Pons (tissue), 1 donor: ENCODE measurements around the gene LNX1.

Experiments
- DNase-seq: peaks from one replicate; pipeline ENCODE4 v3.0.0-alpha.2; 2016; ENCODE audit warnings: low spot score

Gene LNX1

DNA sequence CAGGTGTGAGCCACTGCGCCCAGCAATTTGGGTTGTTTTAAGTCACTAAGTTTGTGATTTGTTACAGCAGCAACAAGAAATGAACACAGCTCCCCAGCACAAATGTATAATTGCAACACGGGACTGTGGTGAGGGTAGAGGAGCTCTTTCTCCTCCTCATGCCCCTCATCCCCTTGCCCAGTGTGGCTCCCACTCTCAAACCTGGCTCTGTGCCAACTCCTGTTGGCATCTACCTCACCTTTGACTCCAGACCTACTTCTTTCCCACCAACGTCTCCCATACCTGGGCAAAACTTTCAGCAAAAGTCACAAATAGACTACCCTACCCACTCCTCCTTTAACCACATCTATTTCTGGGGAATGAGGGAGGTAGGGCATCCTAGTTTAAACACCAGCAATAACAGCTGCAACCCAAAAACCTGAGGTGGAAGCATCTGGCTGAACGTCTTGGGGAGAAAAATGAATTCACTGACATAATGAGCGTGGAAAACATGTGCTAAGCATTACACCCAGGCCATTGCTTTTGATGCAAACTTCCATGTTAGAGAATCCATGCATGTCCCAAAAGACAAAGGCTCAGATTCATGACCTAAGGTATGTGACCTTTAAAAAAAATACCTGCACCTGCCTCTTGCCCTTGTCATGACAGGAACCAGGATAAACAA, 19.2 kb downstream of the LNX1 start:
- no peak for DNase-seq

DNA sequence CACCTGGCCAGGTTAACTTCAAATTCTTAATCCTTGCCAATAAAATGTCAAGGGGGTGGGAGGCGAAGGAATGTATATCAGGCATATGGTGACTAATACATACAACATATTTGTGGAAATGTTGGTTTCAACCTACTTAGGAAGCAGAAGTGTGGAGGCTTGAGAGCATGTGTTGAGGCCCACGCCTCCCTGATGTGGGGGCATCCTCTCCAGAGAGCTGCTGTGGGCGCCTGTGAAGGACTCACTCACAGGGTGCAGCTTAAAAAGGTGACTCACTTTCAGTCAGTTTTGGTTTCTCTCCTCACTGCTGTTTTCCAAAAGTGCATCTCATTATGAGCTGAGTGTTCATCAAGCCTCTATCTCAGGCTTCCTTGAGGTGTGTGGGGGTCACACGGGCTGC, 27.5 kb downstream of the LNX1 start:
- DNase-seq, result no peak

DNA sequence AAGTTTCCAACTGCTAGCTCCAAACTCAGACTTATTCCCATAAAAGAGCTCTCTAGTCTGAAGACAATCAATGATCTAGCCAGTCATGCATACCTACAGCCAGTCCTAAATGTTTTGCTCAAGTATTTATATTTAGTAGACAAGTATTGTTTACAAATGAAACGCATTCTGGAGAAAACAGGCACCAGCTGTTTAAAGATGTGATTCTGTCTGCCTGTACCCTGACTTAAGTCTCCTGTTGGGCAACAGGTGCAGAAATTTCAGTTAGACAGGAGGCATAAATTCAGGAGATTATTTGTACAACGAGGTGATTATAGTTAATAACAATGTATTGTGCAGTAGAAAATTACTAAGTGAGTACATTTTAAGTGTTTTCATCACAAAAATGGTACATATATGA, 28.9 kb downstream of the LNX1 start:
- DNase-seq, result no peak

DNA sequence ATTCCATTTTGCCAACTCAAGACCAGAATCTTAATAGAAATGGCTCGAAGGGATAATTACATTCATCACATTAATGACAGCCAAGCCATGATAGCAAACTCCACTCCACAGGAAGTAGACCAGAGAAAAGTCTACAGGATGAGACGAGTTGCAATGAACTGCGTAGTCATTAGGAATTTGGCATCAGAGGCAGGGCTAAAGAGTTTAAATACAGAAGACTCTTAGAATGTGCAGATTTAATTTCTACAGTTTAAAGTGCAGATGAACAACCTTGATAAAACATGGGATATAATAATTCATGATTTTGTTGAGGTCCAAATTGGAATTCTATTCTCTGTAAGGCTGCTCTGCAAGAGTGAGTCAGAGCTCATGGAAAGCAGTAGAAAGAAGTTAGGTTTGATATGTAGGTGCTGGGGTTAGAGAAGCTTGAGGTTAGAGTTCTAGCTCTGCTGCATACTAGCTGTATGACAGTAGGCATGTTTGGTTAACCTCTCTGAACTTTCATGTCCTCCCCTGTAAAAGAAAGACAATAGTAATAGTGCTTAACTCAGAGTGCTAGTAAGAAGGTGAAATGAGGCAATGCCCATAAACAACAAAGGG, 32.2 kb downstream of the LNX1 start:
- DNase-seq, result no peak

DNA sequence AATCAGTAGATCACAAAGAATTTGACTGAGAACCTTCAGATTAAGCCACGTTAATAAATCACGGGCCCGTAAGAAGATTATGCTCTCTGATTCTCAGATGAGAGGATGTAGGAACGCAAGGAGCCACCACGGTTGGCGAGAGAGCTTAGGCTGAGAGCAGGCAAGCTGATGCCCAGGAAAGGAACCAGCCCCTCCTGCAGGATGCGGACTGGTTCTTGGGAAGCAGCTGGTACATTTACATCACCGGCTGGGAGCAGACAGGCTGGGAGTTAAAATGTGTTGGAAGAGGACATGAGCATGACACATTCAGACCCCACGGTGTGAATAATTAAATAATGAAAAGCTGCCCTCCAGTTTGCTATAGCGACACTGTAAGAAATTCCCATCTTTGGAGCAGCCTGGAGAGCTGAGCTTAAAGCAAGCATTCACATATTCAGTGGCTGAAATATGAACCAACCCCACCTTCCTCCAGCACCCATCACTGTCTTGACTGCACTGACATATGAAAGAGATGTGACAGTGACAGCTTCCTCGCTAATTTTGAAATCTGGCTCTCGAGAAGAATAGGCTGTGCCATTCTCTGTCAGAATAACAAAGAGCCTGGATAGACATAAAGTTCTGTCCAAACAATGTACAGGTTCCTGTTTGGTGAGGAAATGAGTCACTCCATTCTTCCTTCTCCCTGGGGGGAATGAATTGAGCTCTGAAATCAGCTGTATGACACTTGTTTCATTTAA, 33.1 kb downstream of the LNX1 start:
- DNase-seq, result peak; percentile 39

DNA sequence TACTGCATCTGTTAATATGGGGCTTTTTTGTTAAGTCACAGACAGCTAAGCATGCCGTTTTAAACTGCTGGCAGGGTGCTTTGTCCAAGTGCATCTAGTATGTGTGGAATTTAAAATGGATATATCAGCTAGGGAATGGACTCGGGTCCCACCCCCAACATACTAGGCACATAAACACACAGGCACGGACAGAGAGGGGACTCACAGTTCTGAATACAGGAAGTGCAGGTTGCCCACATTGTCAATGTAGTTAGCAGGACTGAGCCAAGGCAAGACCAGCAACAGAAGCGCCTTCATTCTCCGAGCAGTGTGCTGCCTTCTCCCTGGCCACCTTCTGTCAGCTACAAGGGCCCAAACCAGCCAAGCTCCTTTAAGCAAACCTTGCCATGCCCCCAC, 33.6 kb downstream of the LNX1 start:
- no peak for DNase-seq

DNA sequence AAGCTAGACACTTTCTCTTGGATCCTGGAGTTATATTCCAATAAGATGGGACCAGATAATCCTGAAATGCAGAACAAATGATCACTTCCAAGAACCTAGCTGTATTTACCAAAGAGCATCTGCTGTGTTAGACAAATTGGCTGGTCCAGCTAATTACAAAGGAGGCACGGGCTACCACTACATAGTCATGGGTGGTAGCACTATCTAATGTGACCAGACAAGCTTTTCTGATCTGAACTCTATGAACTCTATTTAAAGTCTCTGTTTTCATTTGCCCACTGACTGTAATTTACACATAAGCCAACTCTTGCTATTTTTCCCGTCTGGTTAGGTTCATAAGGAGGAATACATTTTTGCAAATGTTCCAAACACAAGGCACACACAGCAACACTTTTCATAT, 34.6 kb downstream of the LNX1 start:
- no peak for DNase-seq

DNA sequence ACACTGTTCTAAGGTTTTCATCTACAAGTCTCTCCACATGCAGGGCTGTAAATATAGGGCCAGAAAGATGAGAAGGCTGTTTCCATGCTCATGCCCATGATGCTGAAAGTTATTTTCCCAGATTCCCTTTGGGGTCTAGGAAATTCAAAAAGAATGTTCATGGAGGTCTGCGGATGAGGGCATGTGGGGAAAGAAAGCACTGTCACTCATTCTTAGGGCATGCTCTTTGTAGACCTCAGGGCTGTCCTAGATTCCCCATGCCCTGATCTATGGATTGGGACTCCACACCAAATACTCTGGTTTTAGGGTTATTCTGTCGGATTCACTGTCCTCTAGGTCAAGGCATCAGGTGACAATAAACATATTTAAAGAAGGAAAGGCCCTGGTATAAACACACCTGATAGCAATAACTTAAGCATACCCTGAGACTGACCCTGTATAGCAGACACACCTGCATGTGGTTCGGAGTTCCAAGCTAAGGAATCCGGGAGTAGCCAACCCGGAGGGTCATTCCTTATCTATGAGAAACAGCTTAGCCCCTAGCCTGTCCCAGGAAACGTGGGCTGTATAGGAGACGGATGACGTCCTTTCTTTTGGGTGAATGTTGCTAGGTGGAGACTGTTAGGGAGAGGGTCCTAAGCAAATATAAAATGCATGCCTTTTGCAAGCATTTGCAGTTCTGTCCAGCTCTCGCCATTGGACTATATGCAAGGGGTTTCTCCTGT, 37.6 kb downstream of the LNX1 start:
- no peak for DNase-seq

DNA sequence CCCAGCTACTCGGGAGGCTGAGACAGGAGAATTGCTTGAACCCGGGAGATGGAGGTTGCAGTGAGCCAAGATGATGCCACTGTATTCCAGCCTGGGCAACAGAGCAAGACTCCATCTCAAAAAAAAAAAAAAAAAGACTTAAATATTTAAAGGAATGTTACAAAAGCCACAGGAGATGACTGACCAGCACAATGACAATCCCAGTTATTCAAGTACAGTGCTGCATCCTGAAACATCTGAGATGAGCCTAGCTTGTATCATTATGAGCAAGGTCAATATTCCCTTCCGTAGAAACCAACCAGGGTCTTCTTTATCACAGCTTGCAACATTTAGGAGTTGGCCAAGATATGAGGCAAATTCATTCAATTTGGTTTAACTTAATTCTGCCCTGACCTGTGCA, 38.6 kb downstream of the LNX1 start:
- no peak for DNase-seq

DNA sequence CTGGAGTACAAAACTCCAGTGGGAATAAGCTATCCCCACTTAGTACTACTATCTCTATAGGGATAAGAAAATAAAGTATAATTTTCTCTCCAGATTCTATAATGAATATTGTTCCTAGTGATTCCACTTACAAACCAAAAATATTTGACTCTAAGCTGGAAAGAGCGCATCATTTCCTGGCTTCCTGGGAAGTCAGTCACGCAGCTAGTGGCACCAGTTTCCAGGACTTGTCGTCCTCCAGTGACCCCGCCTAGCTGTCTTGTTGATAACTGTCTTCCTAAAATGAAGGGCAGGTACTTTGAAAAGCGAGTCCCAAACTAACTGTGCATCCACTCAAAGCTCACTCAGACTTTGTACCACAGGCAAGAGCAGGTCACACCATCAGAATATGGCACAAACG, 39.3 kb downstream of the LNX1 start:
- no peak for DNase-seq

DNA sequence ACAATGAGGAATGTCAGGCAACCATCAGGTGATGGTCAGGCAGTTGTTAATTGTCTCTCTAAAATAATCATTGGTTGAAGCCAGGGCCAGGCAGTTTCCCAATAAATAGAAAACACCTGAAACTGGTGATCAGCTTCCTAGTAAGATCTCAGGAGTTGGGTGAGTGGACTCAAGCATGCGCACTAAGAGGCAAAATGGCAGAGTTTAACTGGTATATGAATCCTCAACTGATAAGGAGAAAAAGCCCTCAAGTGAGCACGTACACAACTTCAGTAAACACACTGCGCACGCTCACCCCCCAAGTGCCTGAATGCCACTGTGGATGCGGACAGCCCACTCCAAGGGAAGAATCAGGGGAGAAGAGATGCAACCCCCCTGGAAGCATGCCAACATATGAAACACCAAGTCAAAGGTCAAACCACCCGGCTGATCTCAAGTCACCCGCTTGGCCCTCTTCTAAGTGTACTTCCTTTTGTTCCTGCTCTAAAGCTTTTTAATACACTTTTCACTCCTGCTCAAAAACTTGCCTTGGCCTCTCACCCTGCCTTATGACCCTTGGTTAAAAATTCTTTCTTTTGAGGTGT, 39.9 kb downstream of the LNX1 start:
- DNase-seq, result no peak

DNA sequence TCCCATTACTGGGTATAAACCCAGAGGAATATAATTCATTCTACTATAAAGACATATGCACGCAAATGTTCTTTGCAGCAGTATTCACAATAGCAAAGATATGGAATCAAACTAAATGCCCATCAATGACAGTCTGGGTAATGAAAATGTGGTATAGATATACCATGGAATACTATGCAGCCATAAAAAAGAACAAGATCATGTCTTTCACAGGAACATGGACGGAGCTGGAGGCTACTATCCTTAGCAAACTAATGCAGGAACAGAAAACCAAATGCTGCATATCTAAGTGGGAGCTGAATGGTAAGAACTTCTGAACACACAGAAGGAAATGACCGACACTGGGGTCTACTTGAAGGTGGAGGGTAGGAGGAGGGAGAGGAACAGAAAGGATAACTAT, 42.6 kb downstream of the LNX1 start:
- DNase-seq, result no peak

DNA sequence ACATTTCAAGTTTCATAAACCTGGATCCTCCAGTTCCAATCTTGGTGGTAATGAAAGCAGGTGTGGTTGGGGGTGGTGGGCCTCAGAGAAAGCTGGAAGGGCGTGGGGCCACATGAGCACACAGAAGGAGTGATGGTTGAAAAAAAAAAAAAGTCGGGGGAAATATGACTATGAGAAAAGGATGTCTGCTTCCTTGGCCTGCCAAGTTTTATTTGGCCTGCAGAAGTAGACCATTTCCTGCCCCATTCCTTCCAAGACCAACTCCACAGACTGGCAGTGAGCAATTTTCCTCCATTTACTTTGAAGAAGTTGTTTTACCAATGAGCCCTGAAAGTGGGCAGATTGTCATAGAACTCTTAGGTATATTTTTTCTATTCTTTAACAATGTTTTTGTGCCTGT, 43.3 kb downstream of the LNX1 start:
- DNase-seq, result no peak

DNA sequence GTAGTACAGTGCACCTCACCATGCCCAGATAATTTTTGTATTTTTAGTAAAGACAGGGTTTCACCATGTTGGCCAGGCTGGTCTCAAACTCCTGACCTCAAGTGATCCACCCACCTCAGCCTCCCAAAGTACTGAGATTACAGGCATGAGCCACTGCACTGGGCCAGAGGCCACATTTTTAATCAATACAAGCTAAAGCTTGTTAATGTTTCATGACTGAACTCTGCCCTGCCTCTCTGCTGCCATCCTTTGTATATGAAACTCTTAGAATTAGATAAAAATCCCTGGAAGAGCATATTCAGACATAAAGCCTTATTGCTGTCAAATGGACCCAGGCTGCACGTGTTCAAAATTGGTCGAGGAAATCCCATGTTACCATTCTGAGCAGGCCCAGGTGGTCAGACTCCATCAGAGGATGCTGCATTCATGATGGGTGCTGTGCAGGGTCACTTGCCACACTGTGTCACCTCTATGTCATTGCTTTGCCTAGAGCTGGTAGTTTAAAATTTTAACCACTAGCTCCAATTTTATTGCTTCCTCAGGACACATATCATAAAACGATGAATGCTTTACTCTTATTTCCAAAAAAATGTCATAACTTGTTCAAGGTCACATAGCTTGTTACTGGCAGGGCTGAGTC, 45.2 kb downstream of the LNX1 start:
- DNase-seq, result no peak

DNA sequence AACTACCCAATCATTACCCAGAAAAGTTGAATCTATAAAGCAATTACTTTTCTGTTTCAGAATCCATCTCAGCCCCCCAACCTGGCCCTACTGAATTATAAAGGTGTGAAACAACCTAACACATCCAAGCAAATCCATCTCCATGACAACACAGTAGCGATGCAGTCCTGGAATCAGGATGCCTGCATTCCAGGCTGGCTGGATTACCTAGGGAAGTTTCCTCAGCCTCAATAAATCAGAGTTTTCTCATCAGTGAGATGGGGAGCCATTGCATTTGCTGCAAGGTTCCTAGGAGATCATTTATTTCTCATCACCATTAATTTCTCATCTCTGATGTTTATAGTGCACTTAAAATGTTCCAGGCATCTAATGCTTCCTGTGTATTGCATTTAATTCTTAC, 46.0 kb downstream of the LNX1 start:
- DNase-seq, result no peak

DNA sequence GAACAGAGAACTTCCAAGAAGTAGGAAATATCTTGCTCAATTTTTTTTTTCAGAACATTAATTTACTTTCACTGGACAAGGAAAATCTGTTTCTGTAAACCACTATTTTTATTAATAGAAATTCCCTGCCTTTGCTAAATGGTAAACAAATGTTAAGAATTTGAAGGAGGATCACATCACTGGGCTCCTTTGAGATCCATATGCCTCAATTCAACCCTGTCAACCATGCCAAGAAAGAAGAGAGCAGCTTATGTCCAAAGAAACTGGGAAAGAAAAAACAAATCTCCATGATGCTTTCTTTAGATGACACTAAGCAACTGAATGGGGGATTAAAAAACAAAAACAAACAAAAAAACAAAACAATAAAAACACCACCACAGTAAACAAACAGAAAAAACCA, 47.7 kb downstream of the LNX1 start:
- no peak for DNase-seq

DNA sequence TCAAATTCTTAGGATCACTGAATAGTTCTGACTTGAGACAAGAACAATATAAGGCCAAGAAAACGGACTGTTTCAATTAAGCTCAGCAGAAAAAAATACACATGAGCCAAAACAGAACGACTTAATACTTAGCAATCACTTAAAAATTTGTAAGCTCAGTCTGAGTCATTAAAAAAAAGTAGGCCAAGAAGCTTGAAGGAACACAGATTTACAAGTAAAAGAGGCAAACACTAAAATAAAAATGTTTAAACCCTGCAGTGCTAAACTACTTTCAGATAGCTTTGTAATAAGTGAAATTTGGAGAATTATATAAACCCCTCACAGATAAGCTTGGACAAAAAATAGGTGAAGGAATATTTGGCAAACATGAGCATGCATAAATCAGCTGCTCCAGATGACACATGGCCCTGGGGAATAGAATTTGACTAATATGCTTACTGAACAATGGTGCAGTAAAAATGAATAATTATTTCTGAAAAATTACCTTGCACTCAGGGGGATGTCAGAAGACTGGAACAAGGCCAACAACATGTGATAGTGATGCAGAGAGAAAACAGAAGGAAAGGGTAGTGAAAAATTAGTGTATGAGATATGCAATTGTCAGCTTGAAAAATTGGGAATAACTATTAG, 49.6 kb downstream of the LNX1 start:
- DNase-seq, result no peak

DNA sequence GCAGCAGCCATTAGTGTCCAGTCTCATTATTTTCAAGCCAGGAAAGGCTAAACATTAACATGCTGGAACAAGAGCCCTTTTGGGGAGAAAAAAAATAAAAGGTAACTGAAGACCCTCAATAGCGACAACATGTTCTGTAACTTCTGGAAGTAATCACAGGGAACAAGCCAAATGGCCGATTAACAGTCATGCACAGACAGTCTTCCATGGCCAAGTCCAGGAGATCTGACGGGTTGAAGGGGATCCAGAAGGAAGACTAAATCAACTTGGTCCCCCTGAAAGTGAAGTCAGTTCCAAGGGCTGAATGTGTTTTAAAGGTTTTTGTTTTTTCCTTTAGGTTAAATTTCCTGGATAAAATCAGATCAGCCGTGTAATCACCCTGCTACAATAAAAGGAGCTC, 52.5 kb downstream of the LNX1 start:
- no peak for DNase-seq

DNA sequence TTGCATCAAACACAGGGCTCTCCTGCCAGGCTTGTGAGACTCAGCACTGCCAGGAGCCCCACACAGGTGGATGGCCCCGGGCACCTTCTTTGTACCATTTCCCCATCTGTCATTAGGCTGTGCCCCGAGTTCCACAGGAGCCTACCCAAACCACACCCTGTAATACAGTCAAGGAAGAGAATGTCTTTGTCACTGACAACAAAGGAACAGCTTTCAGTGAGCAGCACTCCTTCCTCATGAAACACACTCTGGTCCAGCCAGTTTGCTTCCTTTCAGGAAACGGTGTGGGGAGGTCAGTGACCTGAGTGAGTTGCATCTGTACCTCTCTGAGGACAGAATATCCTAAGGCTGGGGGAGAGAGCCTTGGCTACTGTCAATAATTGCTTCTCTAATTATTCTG, 53.7 kb downstream of the LNX1 start:
- no peak for DNase-seq

DNA sequence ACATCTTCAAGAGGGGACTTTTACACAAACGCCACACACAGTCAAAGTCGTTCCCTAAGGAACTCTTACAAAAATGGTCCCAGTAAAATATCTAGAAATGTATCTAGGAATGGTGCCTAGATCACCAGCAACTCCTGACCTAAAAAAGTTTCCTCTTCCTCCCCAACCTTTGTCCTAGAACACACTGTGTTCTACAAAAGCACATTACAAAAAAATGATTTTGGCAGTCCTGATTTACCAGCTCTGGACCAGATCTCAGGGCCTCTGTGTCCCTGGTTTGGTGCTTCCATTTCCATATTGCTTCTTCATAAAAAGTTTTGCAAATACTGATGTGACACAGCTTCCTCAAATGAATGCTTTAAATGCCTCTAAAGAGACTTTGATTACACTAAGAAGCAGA, 55.0 kb downstream of the LNX1 start:
- no peak for DNase-seq

DNA sequence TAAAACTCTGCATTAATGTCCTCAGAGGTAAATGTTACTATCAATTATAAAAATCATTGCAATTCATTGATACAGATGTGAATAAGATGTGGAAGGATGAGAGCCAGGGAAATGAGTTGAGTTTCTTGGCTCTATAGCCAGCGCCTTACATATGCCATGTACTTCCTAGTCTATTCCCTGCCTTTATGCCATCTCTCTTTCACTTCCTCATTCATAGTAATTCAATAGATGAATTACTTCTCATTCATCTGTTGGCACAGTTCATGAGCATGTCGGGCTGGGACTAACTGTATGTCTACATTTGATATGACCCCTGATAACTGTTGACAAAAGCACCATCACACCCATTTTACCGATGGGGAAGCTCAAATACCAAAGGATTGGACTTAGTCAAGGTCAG, 55.7 kb downstream of the LNX1 start:
- DNase-seq, result no peak

DNA sequence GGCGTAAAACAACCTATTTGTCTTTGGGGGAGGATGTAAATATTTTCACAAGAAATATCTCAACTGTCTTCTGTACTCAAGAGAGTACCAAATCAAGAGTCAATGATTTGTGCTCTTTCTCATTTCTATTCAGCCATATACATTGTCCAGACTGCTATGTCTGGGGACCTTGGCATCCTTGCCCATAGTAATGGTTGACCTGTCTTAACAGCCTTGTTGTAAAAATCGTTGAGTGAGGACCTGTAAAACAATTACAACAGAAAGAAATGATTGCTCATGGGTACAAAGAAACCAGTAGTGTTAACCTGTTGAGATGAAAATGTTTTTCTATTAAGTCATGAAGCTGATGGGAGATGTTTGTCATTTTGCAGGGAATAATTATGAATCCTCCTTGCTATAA, 56.6 kb downstream of the LNX1 start:
- DNase-seq, result no peak
